Ureter (tissue), 1 donor: ENCODE measurements around the gene DIMT1. TPM values are rescaled to one million over a fixed set of nuclear protein-coding genes. Genes with fewer than 3 reads are reported as not detected.

Experiments used
- DNase-seq: peaks from one replicate; pipeline ENCODE4 v3.0.0-alpha.2; 2020; ENCODE audit warnings: low spot score
- total RNA-seq: library from RNA; stranded (reverse); gene quantifications from one replicate; pipeline ENCODE4 v1.2.4, GENCODE V29; 2023
- donor health status: DM: yes; HTN: yes; CAD: no.

DIMT1 gene
- total RNA-seq, 1 donor from 2014 or later = 30.3 TPM

DNA sequence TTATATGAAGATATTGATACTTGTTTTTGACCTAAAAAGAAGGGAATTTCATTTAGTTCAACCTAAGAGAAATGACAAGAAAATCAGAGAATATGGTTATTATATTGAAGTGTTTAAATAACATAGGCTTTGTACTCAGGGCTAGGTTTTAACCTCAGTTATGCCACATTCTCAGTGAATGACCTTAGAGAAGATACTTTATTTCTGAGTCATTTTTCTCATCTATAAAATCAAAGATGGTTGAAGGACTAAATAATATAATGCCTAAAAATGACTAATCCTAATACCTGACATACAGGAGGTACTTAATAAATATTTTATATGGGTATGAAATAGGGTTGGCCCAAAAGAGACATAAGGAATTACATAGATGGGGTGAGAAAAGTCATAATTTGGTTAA is 32.3 kb downstream of the DIMT1 start:
- DNase-seq = no peak

DNA sequence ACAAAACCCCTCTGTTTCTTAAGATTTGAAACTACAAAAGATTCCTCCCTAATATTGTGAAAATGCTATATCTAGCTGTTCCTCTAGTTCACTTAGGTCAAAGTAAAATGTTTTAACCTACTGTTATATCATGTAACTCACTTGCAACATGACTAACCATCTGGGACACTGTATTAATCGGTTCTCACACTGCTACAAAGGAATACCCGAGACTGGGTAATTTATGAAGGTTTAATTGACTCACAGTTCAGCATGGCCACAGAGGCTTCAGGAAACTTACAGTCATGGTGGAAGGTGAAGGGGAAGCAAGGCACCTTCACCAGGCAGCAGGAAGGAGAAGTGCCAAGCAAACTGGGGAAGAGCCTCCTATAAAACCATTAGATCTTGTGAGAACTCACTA is 34.7 kb downstream of the DIMT1 start:
- no peak for DNase-seq

DNA sequence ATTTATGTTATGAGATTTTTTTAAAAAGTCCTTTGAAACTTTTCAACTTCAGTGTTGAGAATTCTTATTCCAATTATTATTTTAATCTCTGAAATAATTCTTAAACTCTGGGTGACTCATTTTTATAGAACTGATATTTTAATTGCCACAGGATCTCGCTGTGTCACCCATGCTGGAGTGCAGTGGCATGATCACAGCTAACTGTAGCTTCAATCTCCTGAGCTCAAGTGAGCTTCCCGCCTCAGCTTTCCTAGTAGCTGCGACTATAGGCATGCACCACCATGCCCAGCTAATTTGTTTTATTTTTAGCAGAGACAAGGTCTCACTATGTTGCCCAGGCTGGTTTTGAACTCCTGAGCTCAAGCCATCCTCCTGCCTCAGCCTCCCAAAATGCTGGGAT is 41.0 kb downstream of the DIMT1 start:
- no peak for DNase-seq

DNA sequence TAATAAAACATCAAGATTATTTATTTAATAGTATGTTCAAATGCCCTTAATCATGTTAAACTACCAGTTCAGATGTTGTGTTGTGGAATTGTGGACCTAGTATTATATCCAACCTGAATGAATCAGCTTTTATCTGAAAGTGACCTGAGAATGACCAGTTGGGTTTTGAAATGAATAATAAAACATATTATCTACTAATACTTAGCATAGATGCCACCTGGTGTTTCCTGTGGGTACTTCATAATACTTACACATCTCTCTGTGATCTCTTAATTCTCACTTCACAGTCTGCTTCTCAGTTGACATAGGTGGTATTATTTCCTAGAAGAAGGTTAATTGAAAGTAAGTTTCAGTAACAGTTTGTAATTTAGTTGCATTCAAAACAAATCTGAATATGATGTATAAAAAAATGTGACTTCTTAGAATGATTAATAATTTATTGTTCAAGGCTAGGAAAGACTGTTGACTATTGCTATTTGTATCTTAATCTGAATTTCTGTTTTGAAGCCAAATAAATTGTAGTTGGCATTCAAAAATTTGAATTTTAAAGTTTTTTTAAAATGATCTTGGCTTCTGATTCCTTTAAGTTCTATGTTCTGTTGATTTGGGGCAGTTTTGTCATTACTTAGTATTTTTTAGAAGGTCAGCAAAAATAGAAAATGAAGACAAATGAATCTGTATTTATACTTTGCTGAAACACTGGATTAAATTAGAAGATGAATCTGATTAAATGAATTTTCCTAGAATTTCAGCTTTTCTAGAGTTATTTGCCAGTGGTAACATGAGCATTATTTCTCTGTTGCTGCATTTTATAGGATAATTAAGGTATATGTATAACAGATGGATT is 49.5 kb downstream of the DIMT1 start:
- DNase-seq = no peak

DNA sequence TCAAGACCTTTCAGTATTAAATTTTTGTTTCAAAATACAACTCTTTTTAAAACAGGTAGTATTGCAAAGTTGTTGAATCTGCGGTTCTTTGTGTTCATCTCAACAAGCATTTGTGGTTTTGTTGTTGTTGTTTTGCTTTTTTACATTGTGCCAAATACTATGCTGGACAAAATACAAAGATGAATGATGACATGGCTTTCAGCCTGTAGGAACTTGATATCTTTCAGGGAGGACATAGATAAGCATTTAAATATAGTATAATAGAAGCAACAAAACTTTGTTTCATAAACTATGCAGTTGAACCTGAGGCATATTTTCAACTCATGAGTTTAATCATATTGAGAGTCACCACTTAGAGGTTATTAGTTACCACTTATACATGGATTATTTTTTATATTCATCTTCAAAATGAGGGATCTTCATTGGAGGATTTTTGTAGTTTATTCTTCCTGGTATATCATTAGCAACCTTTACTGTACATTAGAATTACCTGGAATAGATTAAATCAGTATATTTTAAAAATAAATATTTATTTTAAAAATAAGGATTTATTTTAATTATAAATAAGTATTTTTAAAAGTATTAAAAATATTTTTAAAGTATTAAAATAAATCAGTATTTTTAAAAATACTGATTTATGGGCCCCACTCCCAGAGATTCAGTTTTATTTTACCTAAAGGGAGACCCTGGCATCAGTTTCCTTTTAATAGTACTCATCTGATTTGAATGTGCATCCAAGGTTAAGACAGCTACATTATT is 54.8 kb downstream of the DIMT1 start:
- no peak for DNase-seq

DNA sequence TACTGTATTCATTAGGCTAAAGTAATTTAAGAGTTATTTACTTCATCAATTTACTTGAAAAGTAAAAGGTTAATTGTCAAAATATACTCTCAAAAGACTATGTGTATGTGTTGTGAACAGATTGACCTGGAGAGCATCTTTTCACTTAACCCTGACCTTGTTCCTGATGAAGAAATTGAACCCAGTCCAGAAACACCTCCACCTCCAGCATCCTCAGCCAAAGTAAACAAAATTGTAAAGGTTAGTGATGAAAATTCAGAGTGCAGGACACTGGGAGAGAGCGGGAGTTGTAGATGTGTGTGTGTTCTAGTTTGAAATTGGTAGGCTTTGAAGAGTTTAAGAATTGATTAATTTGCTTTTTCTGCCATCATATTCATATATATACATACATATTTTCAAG is 55.8 kb downstream of the DIMT1 start:
- DNase-seq = no peak

DNA sequence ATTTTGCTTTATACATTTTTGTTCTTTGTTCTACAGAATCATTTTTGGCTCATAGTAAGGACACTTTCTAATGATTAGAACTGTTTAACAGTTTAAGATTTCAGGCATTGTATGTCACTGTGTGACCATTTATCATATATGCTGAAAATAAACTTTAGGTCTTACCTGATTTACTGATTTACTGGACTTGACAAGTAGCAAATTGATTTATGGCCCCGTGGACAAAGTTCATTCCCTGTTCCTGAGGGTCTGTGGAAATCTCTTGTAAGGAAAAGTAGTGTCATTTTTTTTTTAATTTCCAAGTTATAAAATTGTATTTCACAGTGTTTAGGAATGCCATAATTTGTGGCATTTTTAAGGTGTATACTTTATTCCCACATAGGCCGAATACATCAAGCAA is 57.0 kb downstream of the DIMT1 start:
- DNase-seq = no peak

DNA sequence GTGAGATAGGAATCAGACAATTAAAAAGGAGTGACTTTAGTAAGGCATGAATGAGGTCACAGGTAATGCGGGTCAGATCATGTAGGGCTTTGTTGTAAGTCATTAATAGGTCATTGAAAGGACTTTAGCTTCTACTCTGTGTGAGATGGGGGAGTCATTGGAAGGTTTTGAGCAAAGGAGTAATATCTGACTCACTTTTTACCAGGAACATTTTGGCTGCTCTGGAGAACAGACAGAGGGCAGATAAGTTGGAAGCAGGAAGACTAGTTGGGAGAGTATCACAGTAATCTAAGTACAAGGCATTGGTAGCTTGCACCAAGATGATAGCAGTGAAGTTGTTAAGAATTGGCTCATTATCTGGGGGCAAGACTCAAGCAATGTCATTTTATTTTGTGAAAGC is 60.3 kb downstream of the DIMT1 start:
- no peak for DNase-seq

DNA sequence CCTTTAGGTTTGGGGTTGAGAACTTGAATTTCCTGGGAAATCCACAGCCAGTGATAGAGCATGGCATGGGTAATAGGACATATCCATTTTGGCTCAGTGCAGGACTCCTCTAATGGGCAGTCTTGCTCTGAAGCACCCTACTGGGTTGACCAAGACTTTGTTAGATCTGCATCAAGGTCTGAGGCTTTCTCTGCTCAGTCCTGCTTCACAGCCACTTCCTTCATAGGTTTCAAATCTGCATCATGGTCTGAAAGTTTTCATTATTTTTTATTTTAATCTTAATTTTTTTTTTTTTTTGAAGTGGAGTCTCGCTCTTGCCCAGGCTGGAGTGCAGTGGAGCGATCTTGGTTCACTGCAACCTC is 61.2 kb downstream of the DIMT1 start:
- no peak for DNase-seq

DNA sequence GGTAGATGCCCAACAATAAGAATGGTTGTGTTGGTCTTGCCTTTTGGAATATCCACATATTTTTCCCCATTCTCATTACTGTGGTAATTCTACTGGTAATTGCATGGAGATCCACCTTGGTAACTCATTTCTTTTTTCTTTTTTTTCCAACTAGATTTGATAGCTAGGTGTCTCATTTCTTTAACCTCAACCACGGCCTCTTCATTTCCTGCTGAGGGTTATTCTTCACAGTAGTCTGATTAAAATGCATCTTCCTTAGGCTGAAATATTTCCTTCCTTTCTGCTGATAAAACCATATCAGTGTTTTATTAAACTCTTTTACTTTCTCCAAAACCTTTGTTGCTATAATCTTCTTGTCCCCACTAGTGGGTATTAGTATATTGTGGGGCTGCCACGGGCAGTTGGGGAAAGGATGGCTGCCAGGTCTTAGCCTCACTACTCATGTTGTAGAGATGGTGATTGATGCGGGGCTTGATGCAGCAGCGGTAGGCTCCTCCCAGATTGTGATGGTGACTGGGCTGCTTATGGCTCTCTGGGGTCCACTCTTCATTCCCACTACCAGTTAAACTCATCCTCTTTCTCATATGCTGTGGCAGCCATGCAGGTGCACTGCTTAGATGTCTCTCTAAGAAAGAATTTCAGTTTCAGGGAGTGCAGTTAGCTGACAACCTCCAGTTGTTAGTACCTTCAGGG is 61.8 kb downstream of the DIMT1 start:
- no peak for DNase-seq

DNA sequence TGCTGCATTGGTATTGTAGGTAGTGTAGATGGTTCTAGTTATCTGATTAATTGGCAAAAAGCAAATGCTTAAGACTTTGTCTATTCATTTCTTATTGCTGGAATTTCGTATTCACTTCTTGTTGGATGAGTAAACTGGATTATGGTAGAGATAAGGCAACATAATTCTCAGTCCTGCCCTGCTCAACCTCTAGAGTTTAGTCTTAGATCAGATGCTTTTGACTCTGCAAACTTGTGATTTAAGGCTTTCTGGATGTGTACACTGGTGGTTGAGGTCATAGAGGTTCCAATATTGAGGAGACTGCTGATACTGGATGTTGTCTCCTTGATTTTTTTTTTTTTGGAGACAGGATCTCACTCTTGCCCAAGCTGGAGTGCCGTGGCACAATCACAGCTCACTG is 62.7 kb downstream of the DIMT1 start:
- DNase-seq = no peak

DNA sequence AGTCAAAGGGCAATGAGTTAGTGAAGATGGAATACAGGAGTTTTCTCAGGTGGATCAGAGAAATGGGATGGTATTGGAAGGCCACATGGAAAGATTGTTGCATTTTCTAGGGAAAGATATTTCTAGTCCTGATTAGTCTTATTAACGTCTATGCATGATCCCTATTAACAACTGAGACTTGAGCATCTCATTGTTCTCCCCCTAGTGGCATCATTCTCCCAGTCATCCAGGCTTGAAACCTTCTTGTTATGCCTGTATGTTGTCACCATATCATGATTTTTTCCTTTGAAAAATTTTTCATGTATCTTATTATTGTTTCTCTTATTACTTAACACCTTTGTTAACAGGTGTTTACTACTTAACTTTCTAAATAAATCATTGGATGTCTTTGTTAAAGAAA is 63.3 kb downstream of the DIMT1 start:
- no peak for DNase-seq

Other genes starting within 250 kb of the DIMT1 start
- 50.6 TPM for gene KIF2A, start 97.7 kb downstream of the DIMT1 start, total RNA-seq
- 48.9 TPM for gene IPO11, start 8.9 kb upstream of the DIMT1 start, total RNA-seq
- gene LRRC70, start 174.9 kb upstream of the DIMT1 start, total RNA-seq = 5.9 TPM